Hippocampal formation (tissue), 2 donors: Measurements from ENCODE around the gene ALCAM.

Experiments
- DNase-seq, 2 donors: peaks; one replicate each; lab custom pipeline; 2025; lab: John Stamatoyannopoulos, UW

Gene ALCAM

GRCh38 chr3:105528955-105529354, 162.2 kb downstream of the ALCAM start:
- no peak for DNase-seq

GRCh38 chr3:105529456-105529855, 162.7 kb downstream of the ALCAM start:
- no peak for DNase-seq

GRCh38 chr3:105532251-105532650, 165.5 kb downstream of the ALCAM start:
- no peak for DNase-seq

GRCh38 chr3:105533960-105534359, 167.3 kb downstream of the ALCAM start:
- no peak for DNase-seq

- no peak for DNase-seq
These were observed 167.8 kb downstream of the ALCAM start for GRCh38 chr3:105534491-105534890.

GRCh38 chr3:105537371-105538080, 170.8 kb downstream of the ALCAM start:
- no peak for DNase-seq

GRCh38 chr3:105538483-105538882, 171.8 kb downstream of the ALCAM start:
- DNase-seq = no peak

- no peak for DNase-seq
These were observed 173.2 kb downstream of the ALCAM start for GRCh38 chr3:105539897-105540296.

GRCh38 chr3:105542282-105543019, 175.7 kb downstream of the ALCAM start:
- DNase-seq = no peak

GRCh38 chr3:105545051-105545450, 178.3 kb downstream of the ALCAM start:
- no peak for DNase-seq

GRCh38 chr3:105553851-105554250, 187.1 kb downstream of the ALCAM start:
- no peak for DNase-seq

GRCh38 chr3:105555206-105555605, 188.5 kb downstream of the ALCAM start:
- DNase-seq = no peak

GRCh38 chr3:105559856-105560255, 193.1 kb downstream of the ALCAM start:
- no peak for DNase-seq

GRCh38 chr3:105561876-105562275, 195.2 kb downstream of the ALCAM start:
- no peak for DNase-seq

- no peak for DNase-seq
These were observed 198.0 kb downstream of the ALCAM start for GRCh38 chr3:105564546-105565288.

- no peak for DNase-seq
These were observed 204.3 kb downstream of the ALCAM start for GRCh38 chr3:105571005-105571404.

- no peak for DNase-seq
These were observed 205.8 kb downstream of the ALCAM start for GRCh38 chr3:105572501-105572900.

GRCh38 chr3:105579439-105579838, 212.7 kb downstream of the ALCAM start:
- DNase-seq = no peak

- no peak for DNase-seq
These were observed 213.7 kb downstream of the ALCAM start for GRCh38 chr3:105580296-105580965.

GRCh38 chr3:105582015-105582414, 215.3 kb downstream of the ALCAM start:
- DNase-seq = no peak

GRCh38 chr3:105584003-105584790, 217.5 kb downstream of the ALCAM start:
- DNase-seq = no peak
